NCI-H226 (cell line): ENCODE data around the gene CAPN12.

Experiments
- DNase-seq: peaks from one replicate; pipeline ENCODE4 v3.0.0-alpha.2; 2015

The CAPN12 gene

GRCh38 chr19:38725469-38726283, 18.6 kb downstream of the CAPN12 start:
- no peak for DNase-seq

GRCh38 chr19:38723990-38724854, 20.1 kb downstream of the CAPN12 start:
- no peak for DNase-seq

DNA sequence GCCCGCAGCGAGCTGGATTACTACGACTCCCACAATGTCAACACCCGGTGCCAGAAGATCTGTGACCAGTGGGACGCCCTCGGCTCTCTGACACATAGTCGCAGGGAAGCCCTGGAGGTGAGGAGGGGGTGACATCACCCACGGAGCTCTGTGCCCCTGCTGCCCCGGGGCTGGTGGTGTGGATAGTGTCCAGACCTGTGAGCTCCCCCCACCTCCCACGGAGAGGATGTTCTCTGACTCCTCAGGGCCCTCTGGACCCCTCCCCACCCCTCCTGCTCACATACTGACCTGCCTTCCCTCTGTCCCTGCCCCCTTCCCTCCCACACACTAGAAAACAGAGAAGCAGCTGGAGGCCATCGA, 20.7 kb downstream of the CAPN12 start:
- DNase-seq: no peak

GRCh38 chr19:38722947-38723605, 21.2 kb downstream of the CAPN12 start:
- DNase-seq: no peak

GRCh38 chr19:38721979-38722773, 22.1 kb downstream of the CAPN12 start:
- no peak for DNase-seq

- DNase-seq: no peak
Measured at GRCh38 chr19:38721496-38721895, 22.8 kb downstream of the CAPN12 start.

DNA sequence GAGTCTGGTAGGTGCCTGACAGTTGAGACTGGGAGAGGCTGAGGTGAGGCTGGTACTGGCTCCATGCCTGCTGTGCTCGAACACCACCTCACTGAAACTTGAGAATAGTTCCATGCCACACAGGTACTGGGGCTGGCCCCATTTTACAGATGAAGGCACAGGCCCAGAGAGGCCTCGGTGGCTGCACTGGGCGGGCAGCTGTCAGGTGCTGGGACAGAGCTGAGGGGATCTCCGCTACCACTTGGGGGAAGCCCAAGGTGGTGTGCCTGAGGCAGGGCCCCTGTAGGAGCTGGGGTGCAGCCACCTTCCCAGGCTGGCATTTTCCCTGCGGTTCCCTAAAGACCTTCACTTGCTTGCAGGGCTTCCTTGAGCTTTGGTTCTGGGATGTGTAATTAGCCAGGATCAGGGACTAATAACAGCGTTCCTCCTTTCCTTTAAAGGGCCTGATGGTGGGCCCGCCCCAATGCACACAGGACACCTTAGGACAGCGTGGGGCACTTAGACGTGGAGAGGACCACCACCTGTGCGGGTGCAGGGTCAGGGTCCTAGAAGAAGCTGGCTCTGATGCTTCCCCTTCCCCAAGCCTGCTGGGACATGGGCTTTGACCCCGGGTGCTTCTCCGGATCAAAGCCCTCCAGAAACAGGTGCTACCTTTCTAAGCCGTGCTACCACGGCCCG, 23.6 kb downstream of the CAPN12 start:
- no peak for DNase-seq

DNA sequence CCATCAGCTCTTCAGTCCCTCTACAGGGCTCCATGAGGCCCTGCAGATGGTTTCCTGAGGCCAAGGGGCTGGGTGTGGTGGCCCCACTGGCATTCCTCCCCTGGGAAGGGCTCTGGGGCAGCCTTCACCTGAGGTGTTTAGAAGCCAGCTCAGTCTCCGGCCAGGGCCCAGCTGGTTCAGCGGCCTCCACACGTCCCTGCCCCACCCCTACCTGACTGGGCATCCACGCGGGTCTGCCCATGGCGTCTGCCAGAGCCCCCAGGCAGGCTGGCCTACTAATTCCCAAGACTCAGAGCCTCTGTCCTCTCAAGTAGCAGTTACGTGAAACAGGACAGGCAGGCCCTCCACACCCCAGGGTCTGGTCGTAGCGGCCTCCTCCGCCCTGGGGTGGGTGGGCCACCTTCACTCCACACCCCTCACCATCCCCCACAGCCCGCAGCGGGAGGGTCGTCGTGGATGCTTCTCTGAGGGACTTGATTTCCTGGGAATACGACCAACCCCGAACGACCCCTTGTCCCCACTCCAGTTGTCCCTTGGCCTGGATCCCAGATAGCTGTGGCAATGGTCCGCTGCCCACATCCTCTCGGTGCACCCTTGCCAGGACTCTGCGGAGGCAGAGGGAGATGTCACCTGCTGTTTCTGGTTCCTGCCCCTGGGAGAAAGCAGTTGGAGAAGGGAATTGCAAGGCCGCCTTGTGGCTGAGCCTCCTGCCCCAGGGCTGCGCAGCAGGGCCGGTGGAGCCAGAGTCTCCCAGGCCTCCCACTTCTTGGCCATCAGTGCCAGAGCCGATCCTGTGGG, 24.3 kb downstream of the CAPN12 start:
- DNase-seq: no peak

GRCh38 chr19:38718747-38719543, 25.3 kb downstream of the CAPN12 start:
- DNase-seq: peak; percentile 94

- DNase-seq: no peak
Measured at GRCh38 chr19:38717855-38718254, 26.4 kb downstream of the CAPN12 start.

DNA sequence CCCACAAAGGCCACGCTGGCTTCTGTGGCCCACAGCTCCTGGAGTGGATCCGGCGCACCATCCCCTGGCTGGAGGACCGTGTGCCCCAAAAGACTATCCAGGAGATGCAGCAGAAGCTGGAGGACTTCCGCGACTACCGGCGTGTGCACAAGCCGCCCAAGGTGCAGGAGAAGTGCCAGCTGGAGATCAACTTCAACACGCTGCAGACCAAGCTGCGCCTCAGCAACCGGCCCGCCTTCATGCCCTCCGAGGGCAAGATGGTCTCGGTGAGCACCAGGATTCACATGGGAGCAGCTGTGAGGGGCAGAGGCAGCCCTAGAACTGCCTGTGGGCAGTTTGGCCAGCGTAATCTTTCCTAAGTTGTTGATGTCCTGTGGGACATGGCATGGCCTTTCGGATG, 27.2 kb downstream of the CAPN12 start:
- no peak for DNase-seq

DNA sequence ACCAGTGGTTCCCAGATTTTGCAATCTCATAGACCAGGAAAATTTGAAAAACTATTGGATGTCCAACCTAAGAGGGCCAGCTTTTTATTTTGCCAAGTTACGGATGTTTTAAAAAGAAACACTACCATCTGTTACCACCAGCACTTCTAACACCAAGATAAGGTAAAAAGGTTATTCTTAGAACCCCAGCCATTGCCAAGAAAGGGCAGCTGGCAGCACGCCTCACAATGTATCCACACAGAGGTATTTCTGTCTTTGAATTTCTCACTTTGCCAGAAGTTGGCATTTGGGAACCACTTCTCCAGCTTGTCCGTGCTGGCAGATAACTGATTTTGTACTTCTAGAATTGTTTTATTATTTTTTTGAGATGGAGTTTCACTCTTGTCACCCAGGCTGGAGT, 28.7 kb downstream of the CAPN12 start:
- DNase-seq: no peak

GRCh38 chr19:38714354-38714778, 29.9 kb downstream of the CAPN12 start:
- no peak for DNase-seq

DNA sequence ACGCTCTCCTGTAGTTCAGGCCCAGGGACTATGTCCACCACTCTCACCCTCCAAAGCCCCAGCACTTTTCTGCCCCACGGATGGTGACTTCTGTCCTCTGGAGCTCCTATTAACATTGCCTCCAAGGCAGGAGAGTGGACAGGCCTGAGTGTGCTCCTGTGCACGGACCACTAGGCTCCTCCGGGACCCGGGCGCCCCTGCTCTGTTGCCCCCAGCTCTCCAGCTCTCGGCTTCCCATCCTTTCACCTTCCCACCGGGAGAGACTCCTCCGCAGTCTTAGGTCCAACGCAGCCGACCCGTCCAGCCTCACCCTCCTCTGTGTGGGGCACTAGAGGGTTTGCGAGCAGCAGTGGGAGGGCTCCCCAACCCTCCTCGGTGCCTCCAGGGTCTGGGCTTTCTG, 30.4 kb downstream of the CAPN12 start:
- DNase-seq: no peak

DNA sequence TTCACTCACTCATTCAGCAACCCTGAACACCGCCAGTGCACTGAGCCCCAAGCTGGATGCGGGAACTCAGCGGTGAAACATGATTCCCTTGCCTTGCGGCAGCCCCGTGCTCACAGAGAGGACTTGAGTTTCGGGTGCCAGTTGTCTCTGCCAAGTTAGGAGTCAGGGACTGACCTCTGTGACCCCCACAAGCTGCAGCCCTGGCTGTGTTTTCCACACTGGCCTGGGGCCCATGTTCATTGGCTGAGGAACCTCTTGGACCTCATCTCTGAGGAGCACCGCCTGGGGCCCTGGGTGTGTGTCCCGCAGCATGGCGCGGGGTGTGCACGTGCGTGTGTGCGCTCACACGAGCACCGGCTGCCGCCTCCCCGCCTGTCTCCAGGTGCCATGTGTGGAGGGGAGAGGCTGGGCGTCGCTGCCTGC, 31.0 kb downstream of the CAPN12 start:
- DNase-seq: no peak

DNA sequence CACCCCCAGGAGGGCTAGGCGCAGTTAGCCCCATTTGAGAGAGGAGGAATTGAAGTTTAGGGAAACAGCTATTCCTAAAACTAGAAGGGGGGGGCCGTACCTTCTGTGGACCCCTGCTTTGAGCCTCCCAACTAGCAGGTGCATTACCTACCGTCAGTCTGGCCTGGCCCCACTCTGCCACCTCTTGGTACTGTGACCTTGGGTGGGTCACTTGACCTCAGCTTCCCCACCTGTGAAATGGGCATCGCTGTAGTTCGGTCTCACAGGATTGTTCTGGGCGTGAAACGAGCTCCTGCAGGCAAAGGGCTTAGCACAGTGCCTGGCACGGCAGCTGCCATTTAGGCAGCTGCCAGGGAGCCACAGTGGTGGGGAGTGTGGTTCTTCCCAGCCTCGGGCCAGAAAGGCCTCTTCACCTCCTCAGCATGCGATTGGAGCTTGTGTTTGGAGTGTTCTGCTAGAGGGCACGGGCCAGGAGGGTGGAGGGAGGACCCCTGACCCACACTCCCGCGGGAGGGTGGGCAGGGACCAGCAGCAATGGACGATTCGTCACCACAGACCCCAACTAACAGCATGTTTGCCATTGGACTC, 32.0 kb downstream of the CAPN12 start:
- DNase-seq: no peak

- DNase-seq: peak; percentile 78
Measured at GRCh38 chr19:38711726-38712153, 32.5 kb downstream of the CAPN12 start.

- DNase-seq: no peak
Measured at GRCh38 chr19:38710928-38711725, 33.1 kb downstream of the CAPN12 start.

- DNase-seq: no peak
Measured at GRCh38 chr19:38710416-38710702, 33.9 kb downstream of the CAPN12 start.
